ENCODE measurements around the gene GRIN3B. TPM values are rescaled to one million over a fixed set of nuclear protein-coding genes. Genes with fewer than 3 reads are reported as not detected.
A peak's percentile ranks its signal among the peaks of the same experiment; 100 is the strongest.

GRIN3B gene
- total and polyA plus RNA-seq, 10 of the 15 experiments (the other 5 are each of a cell fraction or from before 2014, with no cell fraction given) = 0.15 TPM; not detected in 9

GRCh38 chr19:1025960-1026782 is 26.0 kb downstream of the GRIN3B start, which contains the start of gene CNN2 (continued):
- TF ChIP-seq BHLHE40 (IDR thresholded peaks at IDR 0.05; ENCODE audit: borderline replicate concordance in 1 of 2, low read depth in 2 of 2, low read length in 1 of 2) = peak in 1 of 2 experiments; percentile 46; a peak in 1 of 4 replicates
- no peak for TF ChIP-seq GABPA (IDR thresholded peaks at IDR 0.05; ENCODE audit: low read depth)
- TF ChIP-seq, protein P1, sequence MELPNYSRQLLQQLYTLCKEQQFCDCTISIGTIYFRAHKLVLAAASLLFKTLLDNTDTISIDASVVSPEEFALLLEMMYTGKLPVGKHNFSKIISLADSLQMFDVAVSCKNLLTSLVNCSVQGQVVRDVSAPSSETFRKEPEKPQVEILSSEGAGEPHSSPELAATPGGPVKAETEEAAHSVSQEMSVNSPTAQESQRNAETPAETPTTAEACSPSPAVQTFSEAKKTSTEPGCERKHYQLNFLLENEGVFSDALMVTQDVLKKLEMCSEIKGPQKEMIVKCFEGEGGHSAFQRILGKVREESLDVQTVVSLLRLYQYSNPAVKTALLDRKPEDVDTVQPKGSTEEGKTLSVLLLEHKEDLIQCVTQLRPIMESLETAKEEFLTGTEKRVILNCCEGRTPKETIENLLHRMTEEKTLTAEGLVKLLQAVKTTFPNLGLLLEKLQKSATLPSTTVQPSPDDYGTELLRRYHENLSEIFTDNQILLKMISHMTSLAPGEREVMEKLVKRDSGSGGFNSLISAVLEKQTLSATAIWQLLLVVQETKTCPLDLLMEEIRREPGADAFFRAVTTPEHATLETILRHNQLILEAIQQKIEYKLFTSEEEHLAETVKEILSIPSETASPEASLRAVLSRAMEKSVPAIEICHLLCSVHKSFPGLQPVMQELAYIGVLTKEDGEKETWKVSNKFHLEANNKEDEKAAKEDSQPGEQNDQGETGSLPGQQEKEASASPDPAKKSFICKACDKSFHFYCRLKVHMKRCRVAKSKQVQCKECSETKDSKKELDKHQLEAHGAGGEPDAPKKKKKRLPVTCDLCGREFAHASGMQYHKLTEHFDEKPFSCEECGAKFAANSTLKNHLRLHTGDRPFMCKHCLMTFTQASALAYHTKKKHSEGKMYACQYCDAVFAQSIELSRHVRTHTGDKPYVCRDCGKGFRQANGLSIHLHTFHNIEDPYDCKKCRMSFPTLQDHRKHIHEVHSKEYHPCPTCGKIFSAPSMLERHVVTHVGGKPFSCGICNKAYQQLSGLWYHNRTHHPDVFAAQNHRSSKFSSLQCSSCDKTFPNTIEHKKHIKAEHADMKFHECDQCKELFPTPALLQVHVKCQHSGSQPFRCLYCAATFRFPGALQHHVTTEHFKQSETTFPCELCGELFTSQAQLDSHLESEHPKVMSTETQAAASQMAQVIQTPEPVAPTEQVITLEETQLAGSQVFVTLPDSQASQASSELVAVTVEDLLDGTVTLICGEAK (IDR thresholded peaks at IDR 0.05; ENCODE audit: borderline replicate concordance) = no peak
- no peak for TF ChIP-seq MEF2A (IDR thresholded peaks at IDR 0.05; ENCODE audit: insufficient read depth, low read depth, low read length)
- TF ChIP-seq IKZF1 (conservative IDR thresholded peaks at IDR 0.05) = peak; percentile 86
- no peak for TF ChIP-seq SPI1 (IDR thresholded peaks at IDR 0.05; ENCODE audit: borderline replicate concordance, insufficient read depth, low read depth, low read length)
- no peak for TF ChIP-seq IRF4 (IDR thresholded peaks at IDR 0.05; ENCODE audit: low read depth, low read length)
- TF ChIP-seq CHD4 (IDR thresholded peaks at IDR 0.05) = no peak
- TF ChIP-seq ASH2L (IDR thresholded peaks at IDR 0.05; ENCODE audit: borderline replicate concordance, low read depth) = no peak
- TF ChIP-seq MLLT1 (IDR thresholded peaks at IDR 0.05) = 0 out of 2 replicates have a peak, but pooled peaks have one; percentile 46
- peak; percentile 19 to 39; a peak in 2 of 4 replicates for TF ChIP-seq IKZF2 (IDR thresholded peaks at IDR 0.05)
- TF ChIP-seq, protein P2, sequence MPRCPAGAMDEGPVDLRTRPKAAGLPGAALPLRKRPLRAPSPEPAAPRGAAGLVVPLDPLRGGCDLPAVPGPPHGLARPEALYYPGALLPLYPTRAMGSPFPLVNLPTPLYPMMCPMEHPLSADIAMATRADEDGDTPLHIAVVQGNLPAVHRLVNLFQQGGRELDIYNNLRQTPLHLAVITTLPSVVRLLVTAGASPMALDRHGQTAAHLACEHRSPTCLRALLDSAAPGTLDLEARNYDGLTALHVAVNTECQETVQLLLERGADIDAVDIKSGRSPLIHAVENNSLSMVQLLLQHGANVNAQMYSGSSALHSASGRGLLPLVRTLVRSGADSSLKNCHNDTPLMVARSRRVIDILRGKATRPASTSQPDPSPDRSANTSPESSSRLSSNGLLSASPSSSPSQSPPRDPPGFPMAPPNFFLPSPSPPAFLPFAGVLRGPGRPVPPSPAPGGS (IDR thresholded peaks at IDR 0.05; ENCODE audit: borderline replicate concordance, insufficient read depth, low read depth, low read length, poor library complexity, severe bottlenecking) = no peak
- peak; percentile 26; the same call in 1 of the 2 replicates for TF ChIP-seq YY1 (IDR thresholded peaks at IDR 0.05; ENCODE audit: low read depth, low read length)
- no peak for TF ChIP-seq YBX1 (IDR thresholded peaks at IDR 0.05)
- TF ChIP-seq SIX5 (IDR thresholded peaks at IDR 0.05; ENCODE audit: low read depth, low read length, severe bottlenecking) = no peak
- no peak for TF ChIP-seq ESRRA (IDR thresholded peaks at IDR 0.05; ENCODE audit: low read length)
- peak; percentile 89 for TF ChIP-seq POLR2A (IDR thresholded peaks at IDR 0.05; ENCODE audit: low read depth, low read length)
- TF ChIP-seq CEBPZ (IDR thresholded peaks at IDR 0.05; ENCODE audit: low read depth, low read length) = no peak
- TF ChIP-seq POLR2AphosphoS5 (IDR thresholded peaks at IDR 0.05; ENCODE audit: low read length) = peak; percentile 79; the same call in 1 of the 2 replicates
- no peak for TF ChIP-seq MTA2 (IDR thresholded peaks at IDR 0.05; ENCODE audit: low read depth)

Data from GM12878 (cell line).